Astrocyte of the cerebellum (primary cell): ENCODE data around the gene ZG16B.

ENCODE experiments used
- DNase-seq: peaks from one replicate; pipeline ENCODE4 v3.0.0-alpha.2; 2011; ENCODE audit warnings: low read depth
- H3K4me3 ChIP-seq: 2 replicates; pipeline ENCODE4 v1.5.1; 2011; ENCODE audit warnings: mild to moderate bottlenecking, low read depth, low read length, moderate library complexity
- in situ Hi-C: cut with HindIII; loops from 2 replicates; pipeline ENCODE4 v1.10.0; 2017; ENCODE audit warnings: low sequenced_read_pairs
- TF ChIP-seq, protein P1 (sequence below): IDR thresholded peaks from 2 replicates; pipeline ENCODE4 v1.5.1; 2012; ENCODE audit warnings: low read length, low read depth, moderate library complexity, mild to moderate bottlenecking; ENCODE audit errors: missing control alignments

The ZG16B gene

DNA sequence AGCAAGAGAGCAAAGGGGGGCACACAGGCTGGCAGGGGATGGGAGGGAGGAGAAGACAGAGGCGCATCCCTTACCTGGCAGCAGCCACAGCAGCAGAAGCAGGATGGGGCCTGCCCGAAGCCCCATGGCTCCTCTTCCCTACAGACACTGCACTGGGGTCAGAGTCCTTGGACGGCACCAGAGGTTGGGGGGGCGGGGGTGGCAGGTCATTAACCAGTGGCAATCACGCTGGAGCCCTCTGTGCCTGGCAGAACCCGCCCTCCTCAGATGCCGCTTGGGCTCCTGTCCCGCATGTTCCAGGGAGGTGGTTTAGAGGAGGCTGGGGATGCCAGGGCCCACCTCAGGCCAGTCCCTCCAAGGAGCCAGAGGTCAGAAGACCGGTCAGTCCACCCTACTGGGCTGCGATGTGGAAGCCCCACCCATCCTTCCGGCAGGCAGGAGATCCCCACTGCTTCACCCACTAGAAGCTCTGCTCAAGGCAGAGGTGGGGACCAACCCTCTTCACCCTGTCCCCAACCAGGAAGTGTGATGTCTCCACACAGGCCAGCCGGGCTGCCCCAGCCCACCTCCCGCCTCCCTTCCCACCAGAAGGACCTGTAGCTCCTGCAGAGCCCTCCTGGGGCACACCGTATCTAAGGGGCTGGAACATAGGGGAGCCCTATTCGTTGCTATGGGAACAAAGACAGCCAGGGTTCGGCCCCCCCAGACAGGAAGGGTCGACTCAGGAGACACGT lies 11.7 kb downstream of the ZG16B start:
- in situ Hi-C loops: no loop called here
- DNase-seq: no peak
- H3K4me3 ChIP-seq: no peak overlapping the region
- TF ChIP-seq, protein P1, sequence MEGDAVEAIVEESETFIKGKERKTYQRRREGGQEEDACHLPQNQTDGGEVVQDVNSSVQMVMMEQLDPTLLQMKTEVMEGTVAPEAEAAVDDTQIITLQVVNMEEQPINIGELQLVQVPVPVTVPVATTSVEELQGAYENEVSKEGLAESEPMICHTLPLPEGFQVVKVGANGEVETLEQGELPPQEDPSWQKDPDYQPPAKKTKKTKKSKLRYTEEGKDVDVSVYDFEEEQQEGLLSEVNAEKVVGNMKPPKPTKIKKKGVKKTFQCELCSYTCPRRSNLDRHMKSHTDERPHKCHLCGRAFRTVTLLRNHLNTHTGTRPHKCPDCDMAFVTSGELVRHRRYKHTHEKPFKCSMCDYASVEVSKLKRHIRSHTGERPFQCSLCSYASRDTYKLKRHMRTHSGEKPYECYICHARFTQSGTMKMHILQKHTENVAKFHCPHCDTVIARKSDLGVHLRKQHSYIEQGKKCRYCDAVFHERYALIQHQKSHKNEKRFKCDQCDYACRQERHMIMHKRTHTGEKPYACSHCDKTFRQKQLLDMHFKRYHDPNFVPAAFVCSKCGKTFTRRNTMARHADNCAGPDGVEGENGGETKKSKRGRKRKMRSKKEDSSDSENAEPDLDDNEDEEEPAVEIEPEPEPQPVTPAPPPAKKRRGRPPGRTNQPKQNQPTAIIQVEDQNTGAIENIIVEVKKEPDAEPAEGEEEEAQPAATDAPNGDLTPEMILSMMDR: no peak

DNA sequence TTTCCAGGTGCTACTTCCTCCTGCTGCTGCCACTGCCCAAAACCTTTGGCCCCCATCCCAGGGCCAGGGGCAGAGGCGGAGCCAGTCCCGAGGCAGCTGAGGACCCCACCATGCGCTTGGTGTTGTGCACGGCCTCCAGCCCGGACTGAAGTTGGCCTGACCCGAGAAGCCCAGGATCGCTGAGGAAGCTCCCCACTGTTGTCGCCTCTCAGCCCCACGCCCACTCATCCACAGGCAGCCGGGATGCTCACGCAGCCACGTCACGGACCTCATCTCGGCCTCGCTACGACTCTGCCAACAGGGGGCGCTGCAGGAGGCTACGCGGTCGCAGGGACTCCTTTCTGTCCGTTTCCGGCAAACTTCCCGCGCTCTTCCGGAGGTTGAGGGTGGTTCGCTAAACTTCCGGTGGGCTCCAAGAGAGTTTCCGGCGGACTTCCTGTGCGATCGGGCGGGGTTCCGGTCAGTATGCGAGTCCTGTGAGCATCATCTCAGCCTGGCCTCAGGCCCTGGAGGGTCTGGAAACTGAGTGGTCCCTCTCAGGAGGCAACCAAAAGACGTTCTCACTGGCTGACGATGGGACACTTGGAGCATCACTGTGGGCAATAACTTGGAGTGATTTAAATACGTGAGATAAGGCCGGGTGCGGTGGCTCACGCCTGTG lies 12.4 kb downstream of the ZG16B start:
- in situ Hi-C loops: no loop called here
- TF ChIP-seq, protein P1: peak; percentile 31
- no peak for DNase-seq
- no peak overlapping the region for H3K4me3 ChIP-seq

DNA sequence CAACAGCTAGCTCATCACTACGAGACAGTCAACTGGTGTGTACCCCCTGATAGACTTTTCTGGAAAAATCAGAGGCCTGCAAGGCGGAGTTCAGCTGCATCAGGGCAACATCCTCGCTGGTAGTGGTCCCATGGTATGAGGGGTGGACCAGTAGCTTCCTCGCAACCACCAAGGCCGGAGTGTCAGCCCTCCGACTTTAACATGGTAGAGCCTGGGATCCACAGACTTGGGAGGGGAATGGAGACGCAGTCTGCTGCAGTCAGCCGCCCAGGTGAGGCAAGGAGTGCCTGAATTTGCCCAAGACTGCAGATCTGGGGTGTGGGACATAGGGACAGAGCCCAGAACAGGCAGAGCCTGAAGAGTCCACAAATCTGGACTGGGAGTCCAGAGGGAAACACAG lies 13.4 kb downstream of the ZG16B start:
- no peak overlapping the region for H3K4me3 ChIP-seq
- in situ Hi-C loops: no loop called here
- TF ChIP-seq, protein P1: no peak
- no peak for DNase-seq

DNA sequence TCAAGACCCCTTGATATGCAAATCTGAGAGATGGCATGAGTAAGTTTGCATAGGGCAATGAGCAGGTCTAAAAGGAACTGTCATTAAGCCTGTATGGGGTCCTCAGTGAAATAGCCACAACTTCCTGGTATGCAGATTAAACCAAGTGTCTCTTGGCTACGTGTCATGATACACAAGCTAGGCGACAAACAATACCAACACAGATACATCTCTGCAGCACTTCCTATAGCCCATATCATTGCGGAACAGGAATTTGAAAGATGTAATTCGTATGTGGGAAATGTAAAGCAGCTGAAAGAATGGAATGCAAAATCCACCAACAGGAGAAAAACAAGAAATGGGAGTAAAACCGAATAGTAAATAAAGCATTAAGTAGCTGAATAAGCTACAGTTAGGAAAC lies 15.0 kb downstream of the ZG16B start:
- H3K4me3 ChIP-seq: no peak overlapping the region
- DNase-seq: no peak
- TF ChIP-seq, protein P1: no peak
- in situ Hi-C loops: no loop called here

DNA sequence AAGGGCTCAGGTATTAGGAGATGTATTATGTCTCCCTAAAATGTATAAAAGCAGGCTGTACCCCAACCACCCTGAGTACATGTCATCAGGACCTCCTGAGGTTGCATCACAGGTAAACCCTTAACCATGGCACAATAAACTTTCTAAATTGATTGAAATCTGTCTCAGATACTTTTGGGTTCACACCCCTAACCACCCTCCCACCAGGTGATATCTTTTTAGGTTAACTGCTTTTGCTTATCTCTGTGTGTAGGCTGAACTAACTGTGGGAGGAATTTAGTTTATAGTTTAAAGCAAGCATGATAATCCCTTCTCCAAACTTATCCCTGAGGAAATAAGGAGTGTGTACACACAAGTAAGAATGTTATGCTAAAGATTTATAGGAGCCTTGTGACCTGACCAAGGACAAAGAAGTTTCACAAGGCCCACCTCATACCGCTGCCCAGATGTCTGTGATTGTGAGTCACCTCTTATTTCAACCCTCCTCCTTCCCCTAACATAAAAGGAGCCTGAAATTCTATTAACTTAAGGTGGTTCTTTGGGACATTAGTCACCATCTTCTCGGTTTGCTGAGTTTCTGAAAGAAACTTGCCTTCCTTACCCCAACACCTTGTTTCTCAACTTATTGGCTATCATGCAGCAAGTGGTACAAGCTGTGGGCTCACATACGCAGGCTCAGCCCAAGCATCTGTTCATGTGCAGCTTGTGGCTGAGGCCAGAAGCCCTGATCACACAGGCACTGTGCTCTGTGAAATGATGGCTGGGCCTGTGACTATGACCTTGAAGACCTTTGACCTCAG lies 16.6 kb downstream of the ZG16B start:
- in situ Hi-C loops: no loop called here
- DNase-seq: peak; percentile 5
- no peak overlapping the region for H3K4me3 ChIP-seq
- TF ChIP-seq, protein P1: no peak

DNA sequence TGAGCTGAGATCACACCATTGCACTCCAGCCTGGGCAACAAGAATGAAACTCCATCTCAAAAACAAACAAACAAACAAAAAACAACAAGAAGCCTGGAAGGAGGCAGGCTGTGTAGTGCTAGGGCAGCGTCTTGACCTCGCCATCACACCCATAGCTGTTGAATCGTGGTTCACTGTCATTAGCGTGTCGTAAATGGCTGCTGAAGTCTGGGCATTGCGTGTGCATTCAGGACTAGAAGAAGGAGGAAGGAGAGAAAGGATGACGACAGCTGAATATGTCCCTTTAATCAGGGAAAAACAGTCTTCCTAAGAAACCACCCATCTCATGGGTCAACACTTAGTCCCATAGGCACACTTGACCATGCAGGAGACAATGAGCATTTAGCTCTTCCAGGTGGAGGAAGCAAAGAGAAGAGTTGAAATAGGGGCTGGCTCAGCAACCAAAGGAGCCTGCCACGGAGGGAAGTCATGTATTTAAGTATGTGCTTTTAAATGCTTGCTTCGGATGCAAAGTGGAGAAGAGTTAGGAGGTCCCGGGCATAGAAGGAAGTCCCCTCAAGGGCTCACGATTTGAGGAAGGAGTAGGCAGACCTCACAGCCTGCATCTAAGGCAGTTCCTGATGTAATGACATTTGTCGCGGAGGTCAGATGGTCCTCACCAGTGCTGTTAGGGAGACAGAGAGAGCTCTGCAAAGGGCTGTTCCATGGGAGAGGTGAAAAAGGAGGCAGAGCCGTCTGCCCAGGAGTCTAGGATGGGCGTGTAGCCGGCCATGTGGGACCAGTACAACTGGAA lies 19.0 kb downstream of the ZG16B start:
- TF ChIP-seq, protein P1: no peak
- H3K4me3 ChIP-seq: no peak overlapping the region
- DNase-seq: no peak
- in situ Hi-C loops: no loop called here
